T-cell (primary cell): Measurements from ENCODE around the gene HELZ. TPM values are rescaled to one million over a fixed set of nuclear protein-coding genes. Genes with fewer than 3 reads are reported as not detected.

ENCODE experiments used
- ATAC-seq, 4 experiments: fragments of 200-7000 bp in 3 of 4; fragments of 150-1000 bp in 1 of 4; cut with Tn5 transposase; replicated peaks in 1 of 4; 1 replicate in 3 of 4; 2 replicates in 1 of 4; pipeline ENCODE4 v1.10.0; 2021; ENCODE audit warnings: moderate library complexity in 3 of 4, mild to moderate bottlenecking in 2 of 4, moderate number of reproducible peaks in 1 of 4
- CTCF ChIA-PET, 2 donors: fragments of 300-600 bp; sonication (Branson Sonifier 250); formaldehyde crosslinking; loops; one replicate each; lab custom pipeline; 2022; ENCODE audit warnings: antibody characterized with exemption in 2 of 2; lab: Charles Lee
- POLR2A ChIA-PET, 2 donors: fragments of 300-600 bp; sonication (Branson Sonifier 250); formaldehyde crosslinking; loops; one replicate each; lab custom pipeline; 2022; ENCODE audit warnings: antibody characterized with exemption in 2 of 2; lab: Charles Lee
- DNase-seq, 35 experiments: peaks; one replicate each; pipeline versions ENCODE4 v3.0.0 to v3.0.0-alpha.2; 2013 to 2023
- H3K27ac ChIP-seq: one replicate; pipeline ENCODE4 v1.5.1; 2013; ENCODE audit warnings: low read length
- H3K27me3 ChIP-seq, 2 experiments: replicated peaks in 1 of 2; 1 replicate in 1 of 2; 2 replicates in 1 of 2; pipeline versions ENCODE4 v1.6.1 to v1.7.0; 2013; ENCODE audit warnings: low read length in 1 of 2, mixed read lengths in 1 of 2; ENCODE audit not compliant: control insufficient read depth in 2 of 2, insufficient read depth in 2 of 2; ENCODE audit errors: extremely low read depth in 1 of 2
- H3K36me3 ChIP-seq, 2 donors: 1 replicate in 1 of 2; 2 replicates in 1 of 2; pipeline versions ENCODE4 v1.6.1 to v1.7.0; 2013; ENCODE audit warnings: low read length in 1 of 2; ENCODE audit not compliant: control insufficient read depth in 2 of 2, insufficient read depth in 1 of 2; ENCODE audit errors: extremely low read depth in 1 of 2
- H3K4me1 ChIP-seq, 2 experiments: 1 replicate in 1 of 2; 2 replicates in 1 of 2; pipeline versions ENCODE4 v1.6.1 to v1.7.0; 2013; ENCODE audit warnings: low read length in 2 of 2, mixed read lengths in 1 of 2; ENCODE audit not compliant: insufficient read depth in 2 of 2, control insufficient read depth in 1 of 2; ENCODE audit errors: extremely low read depth in 1 of 2
- H3K4me3 ChIP-seq, 2 donors: 1 replicate in 1 of 2; 2 replicates in 1 of 2; pipeline versions ENCODE4 v1.5.1 to v1.7.0; 2013; ENCODE audit warnings: mild to moderate bottlenecking in 2 of 2, low read length in 1 of 2, moderate library complexity in 1 of 2; ENCODE audit not compliant: control insufficient read depth in 1 of 2; ENCODE audit errors: extremely low read depth in 1 of 2
- H3K9me3 ChIP-seq: 2 replicates; pipeline ENCODE4 v1.7.0; 2013
- H3K27ac Mint-ChIP-seq, 2 donors: one replicate each; pipeline ENCODE4 v1.8.0; 2020 to 2021; ENCODE audit warnings: mild to moderate bottlenecking in 2 of 2, mixed read lengths in 2 of 2
- H3K27me3 Mint-ChIP-seq, 2 donors: one replicate each; pipeline ENCODE4 v1.8.0; 2021 to 2022; ENCODE audit warnings: mixed read lengths in 2 of 2
- H3K36me3 Mint-ChIP-seq: one replicate; pipeline ENCODE4 v1.8.0; 2021; ENCODE audit warnings: mixed read lengths
- H3K4me1 Mint-ChIP-seq, 3 donors: one replicate each; pipeline ENCODE4 v1.8.0; 2020 to 2022; ENCODE audit warnings: mixed read lengths in 3 of 3, mild to moderate bottlenecking in 1 of 3
- H3K4me3 Mint-ChIP-seq, 3 donors: one replicate each; pipeline ENCODE4 v1.8.0; 2020 to 2022; ENCODE audit warnings: mild to moderate bottlenecking in 3 of 3, mixed read lengths in 3 of 3, moderate library complexity in 3 of 3
- H3K9me3 Mint-ChIP-seq, 3 donors: one replicate each; pipeline ENCODE4 v1.8.0; 2020 to 2022; ENCODE audit warnings: mixed read lengths in 3 of 3
- WGBS: methylation state at CpG from one replicate; pipeline ENCODE4 v1.1.5; 2013; ENCODE audit warnings: missing lambda C conversion rate; ENCODE audit not compliant: insufficient coverage; 5-methylcytosine and 5-hydroxymethylcytosine counted together
- total RNA-seq, 35 experiments: library from RNA in 6 of 35; stranded (reverse) in 6 of 35; fragments of 120-200 nt in 1 of 35; gene quantifications; one replicate each; pipeline versions ENCODE4 v1.2.1 to v1.2.4 and lab custom pipeline; 2013 to 2026

The HELZ gene
- total RNA-seq, 5 donors from 2014 or later (not counting 1 experiment from before 2014, with no cell fraction given): 76.0 to 115 (median 91.6) TPM

GRCh38 chr17:67196422-67196821, 48.6 kb downstream of the HELZ start:
- H3K27me3 Mint-ChIP-seq: no peaks in the 10 kb centered on the region
- Histone ChIP-seq H3K27ac (no peak overlapping the region), H3K36me3 (peaks cover 16 to 37% of the 10 kb centered on the region in 2 donors), H3K4me3 (no peak overlapping the region), H3K9me3 (no peaks in the 10 kb centered on the region), H3K4me1 (no peaks in the 10 kb centered on the region), H3K27me3 (no peaks in the 10 kb centered on the region)
- peaks cover 14 to 20% (median 15%) of the 10 kb centered on the region in 3 donors for H3K4me1 Mint-ChIP-seq
- no peak overlapping the region for H3K27ac Mint-ChIP-seq
- no CpG with 5 or more reads among the region's 1 CpG for WGBS
- ATAC-seq: no peak
- H3K36me3 Mint-ChIP-seq: peaks cover 55% of the 10 kb centered on the region
- H3K9me3 Mint-ChIP-seq: peaks cover 5 to 7% (median 6%) of the 10 kb centered on the region in 3 donors
- DNase-seq: no peak
- ChIA-PET CTCF (no interaction called here), POLR2A (no interaction called here)
- H3K4me3 Mint-ChIP-seq: no peak overlapping the region

GRCh38 chr17:67194134-67194533, 50.9 kb downstream of the HELZ start:
- Histone ChIP-seq H3K36me3 (peaks cover 7 to 25% of the 10 kb centered on the region in 2 donors), H3K9me3 (no peaks in the 10 kb centered on the region), H3K27me3 (no peaks in the 10 kb centered on the region), H3K4me3 (no peak overlapping the region), H3K4me1 (peaks cover 0 to 2% of the 10 kb centered on the region in 2 experiments), H3K27ac (no peak overlapping the region)
- Mint-ChIP-seq H3K27ac (no peak overlapping the region), H3K27me3 (no peaks in the 10 kb centered on the region), H3K9me3 (peaks cover 5 to 7% (median 6%) of the 10 kb centered on the region in 3 donors), H3K4me1 (peaks cover 12 to 25% (median 14%) of the 10 kb centered on the region in 3 donors), H3K4me3 (no peak overlapping the region), H3K36me3 (peaks cover 48% of the 10 kb centered on the region)
- CTCF ChIA-PET: no interaction called here
- ATAC-seq (no peak), DNase-seq (no peak)
- POLR2A ChIA-PET: interaction anchor here in 1 of 2 donors (0.6 kb wide), 1 partner anchor 773 kb away, joined by 4 read pairs; no protein-coding TSS in a partner anchor
- WGBS: no CpG with 5 or more reads among the region's 2 CpGs

GRCh38 chr17:67187927-67188326, 57.1 kb downstream of the HELZ start:
- Histone ChIP-seq H3K4me3 (no peak overlapping the region), H3K36me3 (peaks cover 0 to 36% of the 10 kb centered on the region in 2 donors), H3K27ac (no peak overlapping the region), H3K4me1 (peaks cover 0 to 2% of the 10 kb centered on the region in 2 experiments), H3K9me3 (no peaks in the 10 kb centered on the region), H3K27me3 (no peaks in the 10 kb centered on the region)
- DNase-seq (no peak), ATAC-seq (no peak)
- Mint-ChIP-seq H3K9me3 (no peaks in the 10 kb centered on the region), H3K4me1 (peaks cover 0 to 12% (median 0%) of the 10 kb centered on the region in 3 donors), H3K27me3 (no peaks in the 10 kb centered on the region), H3K4me3 (no peak overlapping the region), H3K36me3 (peaks cover 32% of the 10 kb centered on the region), H3K27ac (no peak overlapping the region)
- ChIA-PET POLR2A (no interaction called here), CTCF (no interaction called here)
- WGBS: 100% methylated on average over 1 of the region's 1 CpG

- peaks cover 0 to 10% (median 0%) of the 10 kb centered on the region in 3 donors for H3K4me1 Mint-ChIP-seq
- DNase-seq (no peak), ATAC-seq (no peak)
- peaks cover 32% of the 10 kb centered on the region for H3K36me3 Mint-ChIP-seq
- no peak overlapping the region for H3K27ac Mint-ChIP-seq
- ChIA-PET CTCF (no interaction called here), POLR2A (interaction anchor here in 1 of 2 donors (0.6 kb wide), 1 partner anchor 171 kb away, joined by 3 read pairs; no protein-coding TSS in a partner anchor)
- Histone ChIP-seq H3K4me3 (no peak overlapping the region), H3K4me1 (peaks cover 0 to 2% of the 10 kb centered on the region in 2 experiments), H3K36me3 (peaks cover 0 to 37% of the 10 kb centered on the region in 2 donors), H3K9me3 (no peaks in the 10 kb centered on the region), H3K27ac (no peak overlapping the region), H3K27me3 (no peaks in the 10 kb centered on the region)
- no CpG with 5 or more reads among the region's 4 CpGs for WGBS
- no peaks in the 10 kb centered on the region for H3K27me3 Mint-ChIP-seq
- no peaks in the 10 kb centered on the region for H3K9me3 Mint-ChIP-seq
- H3K4me3 Mint-ChIP-seq: no peak overlapping the region
Measured at GRCh38 chr17:67186782-67187181, 58.2 kb downstream of the HELZ start.

- Histone ChIP-seq H3K36me3 (peaks cover 0 to 29% of the 10 kb centered on the region in 2 donors), H3K9me3 (no peaks in the 10 kb centered on the region), H3K4me3 (no peak overlapping the region), H3K27ac (no peak overlapping the region), H3K27me3 (no peaks in the 10 kb centered on the region), H3K4me1 (no peaks in the 10 kb centered on the region)
- Mint-ChIP-seq H3K4me3 (no peak overlapping the region), H3K9me3 (no peaks in the 10 kb centered on the region), H3K27me3 (no peaks in the 10 kb centered on the region), H3K27ac (no peak overlapping the region), H3K36me3 (peaks cover 29% of the 10 kb centered on the region), H3K4me1 (peaks cover 0 to 5% (median 0%) of the 10 kb centered on the region in 3 donors)
- ChIA-PET CTCF (no interaction called here), POLR2A (interaction anchor here (0.5 to 0.7 kb wide), 3 partner anchors 20 to 161 kb away, joined by 3 to 4 read pairs (median 4); no protein-coding TSS in a partner anchor)
- DNase-seq (no peak), ATAC-seq (no peak)
- WGBS: no CpG with 5 or more reads among the region's 1 CpG
Measured at GRCh38 chr17:67183531-67183930, 61.5 kb downstream of the HELZ start.

- DNase-seq (no peak), ATAC-seq (no peak)
- no peak overlapping the region for H3K4me3 Mint-ChIP-seq
- Histone ChIP-seq H3K4me1 (no peaks in the 10 kb centered on the region), H3K9me3 (no peaks in the 10 kb centered on the region), H3K4me3 (no peak overlapping the region), H3K27me3 (no peaks in the 10 kb centered on the region), H3K36me3 (peaks cover 0 to 19% of the 10 kb centered on the region in 2 donors), H3K27ac (no peak overlapping the region)
- ChIA-PET POLR2A (no interaction called here), CTCF (no interaction called here)
- WGBS: no CpG with 5 or more reads among the region's 3 CpGs
- peaks cover 28% of the 10 kb centered on the region for H3K36me3 Mint-ChIP-seq
- peak overlapping the region in 1 of 2 donors; percentile 53 for H3K27ac Mint-ChIP-seq
- no peaks in the 10 kb centered on the region for H3K9me3 Mint-ChIP-seq
- peaks cover 0 to 3% (median 0%) of the 10 kb centered on the region in 3 donors for H3K4me1 Mint-ChIP-seq
- no peaks in the 10 kb centered on the region for H3K27me3 Mint-ChIP-seq
Measured at GRCh38 chr17:67181825-67182224, 63.2 kb downstream of the HELZ start.
